Activated T-helper 2 cell treated with anti-CD3 and anti-CD28 coated beads, Interferon-gamma antibody, Interleukin-2, Interleukin-4, amounts not matched to agents 10 μg/mL and 5 μg/mL and 100 μg/mL, durations not matched to agents 14 hours and 24 hours and 36 hours (primary cell): ENCODE measurements around the gene BIRC2. TPM values are rescaled to one million over a fixed set of nuclear protein-coding genes. Genes with fewer than 3 reads are reported as not detected.
A peak's percentile ranks its signal among the peaks of the same experiment; 100 is the strongest.

Experiments used
- DNase-seq: peaks from one replicate; pipeline ENCODE4 v3.0.0; 2021; ENCODE audit warnings: low spot score
- H3K27ac Mint-ChIP-seq: one replicate; pipeline ENCODE4 v1.8.0; 2021; ENCODE audit warnings: mixed read lengths
- H3K27me3 Mint-ChIP-seq: one replicate; pipeline ENCODE4 v1.8.0; 2021; ENCODE audit warnings: low read depth, mixed read lengths
- H3K36me3 Mint-ChIP-seq: one replicate; pipeline ENCODE4 v1.8.0; 2021; ENCODE audit warnings: low read depth, mixed read lengths
- H3K4me1 Mint-ChIP-seq: one replicate; pipeline ENCODE4 v1.8.0; 2021; ENCODE audit warnings: low read depth, mixed read lengths
- H3K4me3 Mint-ChIP-seq: one replicate; pipeline ENCODE4 v1.8.0; 2021; ENCODE audit warnings: low read depth, mild to moderate bottlenecking, moderate library complexity, mixed read lengths
- H3K9me3 Mint-ChIP-seq: one replicate; pipeline ENCODE4 v1.8.0; 2021; ENCODE audit warnings: mixed read lengths
- intact Hi-C: fragments of 100-400 bp; cut with micrococcal nuclease; formaldehyde crosslinking; loops from one replicate; pipeline ENCODE4 v1.15.1; 2023
- total RNA-seq: library from RNA; stranded (reverse); gene quantifications from 2 replicates; pipeline ENCODE4 v1.2.3, GENCODE V29; 2022

BIRC2 gene
- total RNA-seq, 1 donor from 2014 or later = 30.4 TPM

DNA sequence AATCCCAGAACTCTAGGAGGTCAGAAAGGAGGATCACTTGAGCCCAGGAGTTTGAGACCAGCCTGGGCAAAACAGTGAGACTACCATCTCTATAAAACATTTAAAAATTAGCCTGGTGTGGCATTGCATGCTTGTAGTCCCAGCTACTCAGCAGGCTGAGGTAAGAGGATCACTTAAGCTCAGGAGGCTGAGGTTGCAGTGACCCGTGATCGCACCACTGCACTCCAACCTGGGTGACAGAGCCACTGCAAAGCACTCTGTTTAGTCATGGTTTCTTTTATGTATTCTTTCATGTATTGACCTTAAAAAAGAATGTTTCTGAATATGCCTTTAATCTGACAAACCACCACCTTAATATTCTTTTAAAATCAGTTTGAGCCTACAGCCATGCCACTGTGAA lies 52.2 kb downstream of the BIRC2 start:
- peaks cover 72% of the 10 kb centered on the region for H3K36me3 Mint-ChIP-seq
- no peak overlapping the region for H3K4me3 Mint-ChIP-seq
- H3K27me3 Mint-ChIP-seq = no peaks in the 10 kb centered on the region
- H3K27ac Mint-ChIP-seq = no peak overlapping the region
- no peaks in the 10 kb centered on the region for H3K9me3 Mint-ChIP-seq
- intact Hi-C loops = no loop called here
- DNase-seq = no peak
- peaks cover 38% of the 10 kb centered on the region for H3K4me1 Mint-ChIP-seq

DNA sequence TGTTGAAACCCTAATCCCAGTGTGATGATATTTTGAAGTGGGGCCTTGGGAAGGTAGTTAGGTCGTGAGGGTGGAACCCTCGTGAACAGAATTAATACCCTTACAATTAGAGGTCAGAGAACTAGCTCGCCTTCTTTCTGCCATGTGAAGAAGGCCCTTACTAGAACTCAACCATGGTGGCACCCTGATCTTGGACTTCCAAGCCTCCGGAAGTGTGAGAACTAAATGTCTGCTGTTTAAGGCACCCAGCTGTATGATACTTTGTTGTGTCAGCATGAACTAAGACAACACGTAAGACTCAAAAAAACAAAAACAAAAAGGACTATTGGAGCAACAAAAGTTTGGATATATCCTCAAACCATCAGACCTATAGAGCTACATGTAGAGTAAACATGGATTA lies 53.6 kb downstream of the BIRC2 start:
- H3K27me3 Mint-ChIP-seq = no peaks in the 10 kb centered on the region
- no peaks in the 10 kb centered on the region for H3K9me3 Mint-ChIP-seq
- no peak overlapping the region for H3K27ac Mint-ChIP-seq
- H3K36me3 Mint-ChIP-seq = peaks cover 67% of the 10 kb centered on the region
- H3K4me1 Mint-ChIP-seq = peaks cover 40% of the 10 kb centered on the region
- intact Hi-C loops = no loop called here
- DNase-seq = no peak
- H3K4me3 Mint-ChIP-seq = no peak overlapping the region

- DNase-seq = no peak
- Mint-ChIP-seq H3K4me1 (peaks cover 38% of the 10 kb centered on the region), H3K4me3 (no peak overlapping the region), H3K27ac (peak overlapping the region; percentile 38), H3K36me3 (peaks cover 66% of the 10 kb centered on the region), H3K27me3 (no peaks in the 10 kb centered on the region), H3K9me3 (no peaks in the 10 kb centered on the region)
- intact Hi-C loops = no loop called here
These were observed 54.9 kb downstream of the BIRC2 start for GRCh38 chr11:102401905-102402304.

- H3K9me3 Mint-ChIP-seq = no peaks in the 10 kb centered on the region
- peaks cover 67% of the 10 kb centered on the region for H3K36me3 Mint-ChIP-seq
- intact Hi-C loops = no loop called here
- H3K4me3 Mint-ChIP-seq = no peak overlapping the region
- H3K27me3 Mint-ChIP-seq = no peaks in the 10 kb centered on the region
- peaks cover 37% of the 10 kb centered on the region for H3K4me1 Mint-ChIP-seq
- H3K27ac Mint-ChIP-seq = no peak overlapping the region
- no peak for DNase-seq
These were observed 55.5 kb downstream of the BIRC2 start for GRCh38 chr11:102402548-102402947.

DNA sequence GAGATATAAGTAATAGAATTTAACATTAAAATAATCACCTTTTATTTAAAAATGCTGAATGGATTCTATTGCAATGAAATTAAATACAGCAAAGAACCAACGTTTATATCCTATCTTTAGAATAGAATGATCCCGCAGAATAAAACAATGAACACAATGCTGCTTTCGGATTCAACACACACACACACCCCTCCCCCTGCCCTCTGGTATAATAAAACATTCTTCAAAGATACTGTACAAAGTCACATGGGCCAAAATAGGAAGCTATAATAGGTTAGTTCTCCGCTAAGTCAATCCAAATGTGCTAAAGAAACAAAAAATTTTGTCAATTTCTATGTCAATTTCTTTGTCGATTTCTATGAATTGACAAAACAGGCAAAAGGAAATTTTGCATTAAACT lies 58.5 kb downstream of the BIRC2 start:
- peaks cover 69% of the 10 kb centered on the region for H3K36me3 Mint-ChIP-seq
- intact Hi-C loops = no loop called here
- no peak overlapping the region for H3K27ac Mint-ChIP-seq
- H3K9me3 Mint-ChIP-seq = no peaks in the 10 kb centered on the region
- peaks cover 47% of the 10 kb centered on the region for H3K4me1 Mint-ChIP-seq
- H3K27me3 Mint-ChIP-seq = no peaks in the 10 kb centered on the region
- no peak overlapping the region for H3K4me3 Mint-ChIP-seq
- no peak for DNase-seq

- Mint-ChIP-seq H3K4me1 (peaks cover 47% of the 10 kb centered on the region), H3K9me3 (no peaks in the 10 kb centered on the region), H3K4me3 (no peak overlapping the region), H3K27ac (no peak overlapping the region), H3K36me3 (peaks cover 65% of the 10 kb centered on the region), H3K27me3 (no peaks in the 10 kb centered on the region)
- no peak for DNase-seq
- intact Hi-C loops = no loop called here
These were observed 59.1 kb downstream of the BIRC2 start for GRCh38 chr11:102406099-102406498.

DNA sequence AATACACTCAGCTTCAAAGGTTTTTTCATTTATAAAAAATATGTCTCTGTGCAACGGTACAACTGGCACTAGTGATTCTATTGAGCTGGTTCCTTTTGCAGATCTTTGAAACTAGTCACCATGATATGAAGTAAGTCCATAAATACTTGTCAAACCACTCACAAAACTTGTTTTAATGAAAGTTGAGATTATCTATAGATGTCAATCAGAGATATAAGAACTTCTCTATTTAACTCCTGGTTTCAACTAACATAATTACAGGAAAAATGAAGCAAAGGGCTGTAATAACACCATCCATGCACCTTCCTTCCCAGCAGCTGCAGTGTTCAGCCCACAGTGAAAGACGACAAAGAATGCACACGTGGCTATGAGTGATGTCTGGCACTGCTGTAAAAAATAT lies 60.9 kb downstream of the BIRC2 start:
- Mint-ChIP-seq H3K27me3 (no peaks in the 10 kb centered on the region), H3K4me1 (peaks cover 38% of the 10 kb centered on the region), H3K27ac (peak overlapping the region; percentile 22), H3K36me3 (peaks cover 51% of the 10 kb centered on the region), H3K9me3 (no peaks in the 10 kb centered on the region), H3K4me3 (no peak overlapping the region)
- intact Hi-C loops = no loop called here
- no peak for DNase-seq

DNA sequence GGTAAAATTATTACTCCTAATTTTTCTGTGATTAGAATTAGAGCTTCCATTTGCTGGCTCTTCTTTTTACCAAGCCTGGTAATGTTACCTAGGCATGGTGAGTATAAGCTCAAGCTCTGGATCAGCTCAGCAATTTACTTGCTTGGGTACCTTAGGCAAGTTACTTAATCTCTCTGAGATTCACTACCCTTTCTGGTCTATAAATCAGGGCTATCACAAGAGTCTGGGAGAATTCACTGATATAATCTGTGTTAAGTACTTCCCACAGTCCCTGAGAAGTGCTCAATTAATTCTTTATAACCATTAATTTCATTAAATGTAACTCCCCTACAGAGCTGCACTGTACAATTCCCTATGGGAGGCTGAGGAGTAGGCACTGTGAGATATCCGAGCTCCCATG lies 61.3 kb downstream of the BIRC2 start:
- Mint-ChIP-seq H3K9me3 (no peaks in the 10 kb centered on the region), H3K27me3 (no peaks in the 10 kb centered on the region), H3K4me3 (no peak overlapping the region), H3K36me3 (peaks cover 47% of the 10 kb centered on the region), H3K4me1 (peaks cover 38% of the 10 kb centered on the region), H3K27ac (no peak overlapping the region)
- no peak for DNase-seq
- intact Hi-C loops = no loop called here

DNA sequence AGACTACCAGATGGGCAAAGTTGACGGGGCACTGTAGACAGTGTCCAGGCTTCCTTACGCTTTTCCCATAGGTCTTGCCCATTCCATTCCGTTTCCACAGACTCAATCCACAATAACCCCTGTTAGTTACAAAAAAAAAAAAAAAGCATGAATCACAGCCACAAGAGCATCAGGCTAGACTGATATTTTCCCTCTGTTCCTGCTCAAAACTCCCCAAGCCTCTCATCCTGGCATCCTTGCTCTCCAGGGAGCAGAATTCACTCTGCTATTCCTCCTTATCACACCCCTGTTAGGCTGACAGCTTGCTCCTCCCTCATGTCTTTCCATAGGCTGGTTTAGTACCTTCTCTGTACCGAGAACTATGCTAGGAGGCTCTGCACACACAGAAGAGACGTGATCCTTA lies 63.4 kb downstream of the BIRC2 start:
- Mint-ChIP-seq H3K9me3 (no peaks in the 10 kb centered on the region), H3K4me3 (no peak overlapping the region), H3K27ac (no peak overlapping the region), H3K27me3 (no peaks in the 10 kb centered on the region), H3K36me3 (peaks cover 56% of the 10 kb centered on the region), H3K4me1 (peaks cover 49% of the 10 kb centered on the region)
- DNase-seq = no peak
- intact Hi-C loops = no loop called here

- peaks cover 2% of the 10 kb centered on the region for H3K9me3 Mint-ChIP-seq
- intact Hi-C loops = no loop called here
- peaks cover 54% of the 10 kb centered on the region for H3K36me3 Mint-ChIP-seq
- no peak overlapping the region for H3K27ac Mint-ChIP-seq
- DNase-seq = no peak
- H3K4me3 Mint-ChIP-seq = no peak overlapping the region
- peaks cover 51% of the 10 kb centered on the region for H3K4me1 Mint-ChIP-seq
- H3K27me3 Mint-ChIP-seq = no peaks in the 10 kb centered on the region
These were observed 64.1 kb downstream of the BIRC2 start for GRCh38 chr11:102411142-102411541.

DNA sequence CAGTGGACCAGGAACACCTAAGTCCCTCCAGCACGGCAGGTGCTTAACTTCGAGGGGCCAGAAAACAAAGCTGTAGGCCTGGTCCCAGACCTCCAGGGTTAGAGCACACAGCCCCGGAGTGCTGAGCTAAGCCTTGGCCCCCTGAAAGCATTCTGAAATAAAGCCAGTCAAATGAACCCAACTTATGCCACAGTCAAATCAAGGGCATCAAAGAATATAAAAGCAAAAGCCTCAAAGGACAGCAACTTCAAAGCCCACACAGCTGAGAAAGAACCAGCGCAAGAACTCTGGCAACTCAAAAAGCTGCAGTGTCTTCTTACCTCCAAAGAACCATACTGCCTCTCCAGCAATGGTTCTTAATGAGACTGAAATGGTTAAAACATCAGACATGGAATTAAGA lies 66.5 kb downstream of the BIRC2 start:
- Mint-ChIP-seq H3K36me3 (peaks cover 61% of the 10 kb centered on the region), H3K9me3 (peaks cover 18% of the 10 kb centered on the region), H3K4me1 (peaks cover 57% of the 10 kb centered on the region), H3K4me3 (no peak overlapping the region), H3K27ac (no peak overlapping the region), H3K27me3 (no peaks in the 10 kb centered on the region)
- no peak for DNase-seq
- intact Hi-C loops = no loop called here

DNA sequence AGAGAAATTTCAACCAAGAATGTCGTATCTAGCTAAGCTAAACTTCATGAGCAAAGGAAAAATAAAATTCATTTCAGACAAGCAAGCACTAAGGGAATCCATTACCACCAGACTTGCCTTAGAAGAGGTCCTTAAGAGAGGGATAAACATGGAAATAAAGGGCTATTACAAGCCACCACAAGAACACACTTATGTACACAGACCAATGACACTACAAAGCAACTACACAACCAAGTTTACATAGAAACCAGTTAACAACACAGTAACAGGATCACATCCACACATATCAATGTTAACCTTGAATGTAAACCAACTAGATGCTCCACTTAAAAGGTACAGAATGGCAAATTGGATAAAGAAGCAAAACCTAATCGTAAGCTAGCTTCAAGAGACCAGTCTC lies 67.5 kb downstream of the BIRC2 start:
- Mint-ChIP-seq H3K4me3 (no peak overlapping the region), H3K4me1 (peaks cover 60% of the 10 kb centered on the region), H3K27ac (no peak overlapping the region), H3K36me3 (peaks cover 64% of the 10 kb centered on the region), H3K27me3 (no peaks in the 10 kb centered on the region), H3K9me3 (peaks cover 24% of the 10 kb centered on the region)
- intact Hi-C loops = no loop called here
- no peak for DNase-seq

GRCh38 chr11:102415304-102415916 lies 68.4 kb downstream of the BIRC2 start:
- intact Hi-C loops = no loop called here
- H3K27ac Mint-ChIP-seq = peak overlapping the region; percentile 52
- no peak for DNase-seq
- peaks cover 65% of the 10 kb centered on the region for H3K4me1 Mint-ChIP-seq
- H3K9me3 Mint-ChIP-seq = peaks cover 24% of the 10 kb centered on the region
- H3K27me3 Mint-ChIP-seq = no peaks in the 10 kb centered on the region
- H3K36me3 Mint-ChIP-seq = peaks cover 68% of the 10 kb centered on the region
- H3K4me3 Mint-ChIP-seq = peak overlapping the region; percentile 4

DNA sequence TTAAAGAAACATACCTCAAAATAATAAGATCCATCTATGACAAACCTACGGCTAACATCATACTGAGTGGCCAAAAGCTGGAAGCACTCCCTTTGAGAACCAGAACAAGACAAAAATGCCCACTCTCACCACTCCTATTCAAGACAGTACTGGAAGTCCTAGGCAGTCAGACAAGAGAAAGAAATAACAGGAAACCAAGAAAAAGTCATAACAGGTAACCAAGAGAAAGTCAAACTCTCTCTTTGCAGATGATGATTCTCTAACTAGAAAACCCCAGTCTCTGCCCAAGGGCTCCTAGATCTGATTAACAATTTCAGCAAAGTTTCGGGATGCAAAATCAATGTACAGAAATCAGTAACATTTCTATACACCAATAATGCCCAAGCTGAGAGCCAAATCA lies 70.0 kb downstream of the BIRC2 start:
- intact Hi-C loops = loop anchor here (1.0 kb wide), 4 partner anchors 13 to 36 kb away; no protein-coding TSS in a partner anchor
- Mint-ChIP-seq H3K4me3 (no peak overlapping the region), H3K4me1 (peaks cover 72% of the 10 kb centered on the region), H3K9me3 (peaks cover 24% of the 10 kb centered on the region), H3K27ac (peak overlapping the region; percentile 26), H3K27me3 (no peaks in the 10 kb centered on the region), H3K36me3 (peaks cover 70% of the 10 kb centered on the region)
- DNase-seq = no peak
